ENCODE data around the gene ZNF593. TPM values are rescaled to one million over a fixed set of nuclear protein-coding genes. Genes with fewer than 3 reads are reported as not detected.

ZNF593 gene
- total and polyA plus RNA-seq, 9 of the 15 experiments (the other 6 are each of a cell fraction or from before 2014, with no cell fraction given) = 9.8 to 334 (median 48.2) TPM

GRCh38 chr1:26153966-26154532, 15.7 kb upstream of the ZNF593 start:
- Histone ChIP-seq H3K27me3 (ENCODE audit: control insufficient read depth in 2 of 2, insufficient read depth in 2 of 2, low read length in 2 of 2) (no peaks in the 10 kb centered on the region), H3K4me2 (ENCODE audit: insufficient read depth, low read length) (no peak overlapping the region), H3K9me1 (ENCODE audit: control insufficient read depth, insufficient read depth, low read length) (no peaks in the 10 kb centered on the region), H3K9ac (ENCODE audit: insufficient read depth in 1 of 2, low read depth in 2 of 2, low read length in 2 of 2) (peak overlapping the region in 1 of 2 experiments; percentile 5; a peak in 1 of 4 replicates), H3K9me3 (replicated peaks; ENCODE audit: control insufficient read depth, insufficient read depth, low read depth, low read length) (no peaks in the 10 kb centered on the region), H2AFZ (ENCODE audit: low read depth, low read length) (no peak overlapping the region), H3K79me2 (ENCODE audit: control insufficient read depth, insufficient read depth, low read length) (no peaks in the 10 kb centered on the region), H3K36me3 (ENCODE audit: control insufficient read depth, insufficient read depth, low read length) (no peaks in the 10 kb centered on the region), H3K4me3 (no peak overlapping the region), H4K20me1 (replicated peaks; ENCODE audit: control insufficient read depth, insufficient read depth, low read length) (no peaks in the 10 kb centered on the region), H3K27ac (ENCODE audit: extremely low read depth, low read depth, low read length) (no peak overlapping the region), H3K4me1 (replicated peaks in 1 of 2; ENCODE audit: control insufficient read depth in 2 of 2, insufficient read depth in 2 of 2, low read length in 2 of 2) (peaks cover 4 to 23% of the 10 kb centered on the region in 2 experiments; a peak in 3 of 5 replicates)
- DNase-seq (ENCODE audit: extremely low read depth in 1 of 4, low spot score in 3 of 4) (peak in 1 of 4 experiments; percentile 10), FAIRE-seq (no peak), ATAC-seq (peak; percentile 15; the same call in 1 of the 3 replicates)
- no TSS peak for BruUV-seq (replicated peaks)
- ChIA-PET POLR2A (interaction anchor here (1.2 kb wide), 1 partner anchor 62 kb away, joined by 3 read pairs; no protein-coding TSS in a partner anchor), CTCF (ENCODE audit: low intra/inter-chr PET ratio) (no interaction called here)
- TF ChIP-seq SRSF9 (IDR thresholded peaks at IDR 0.05; ENCODE audit: borderline replicate concordance, low read depth, low read length) = no peak
- TF ChIP-seq ZNF134 (CRISPR knock-in tag; conservative IDR thresholded peaks at IDR 0.05) = no peak
- TF ChIP-seq ZNF583 (CRISPR knock-in tag; IDR thresholded peaks at IDR 0.05) = no peak
- TF ChIP-seq MECOM (CRISPR knock-in tag; IDR thresholded peaks at IDR 0.05) = no peak
- no peak for TF ChIP-seq ZNF830 (CRISPR knock-in tag; IDR thresholded peaks at IDR 0.05)
- no peak for TF ChIP-seq NFXL1 (CRISPR knock-in tag; IDR thresholded peaks at IDR 0.05)
- peak; percentile 55; the same call in 1 of the 2 replicates for TF ChIP-seq NFIC (IDR thresholded peaks at IDR 0.05)
- in situ Hi-C loops (cut with MboI) (no loop called here), intact Hi-C loops (cut with micrococcal nuclease) (no loop called here)
- 45% methylated on average over 5 of the region's 5 CpGs for WGBS (ENCODE audit: insufficient coverage, low coverage, missing lambda C conversion rate)
